Effector memory CD4-positive, alpha-beta T cell (primary cell): Measurements from ENCODE around the gene SLC5A1.
A peak's percentile ranks its signal among the peaks of the same experiment; 100 is the strongest.
"Not testable (repeated sequence)": the region's sequence is repeated elsewhere in the genome, so short reads cannot be mapped to it uniquely, and the experiment has no call there.

Experiments
- DNase-seq, 3 donors: peaks; one replicate each; pipeline ENCODE4 v3.0.0-alpha.2; 2020
- H3K27ac ChIP-seq: 2 replicates; pipeline ENCODE4 v1.7.0; 2013; ENCODE audit warnings: mild to moderate bottlenecking, low read length, moderate library complexity; ENCODE audit not compliant: insufficient read depth, poor library complexity, severe bottlenecking
- H3K27me3 ChIP-seq: replicated peaks from 2 replicates; pipeline ENCODE4 v1.7.0; 2013; ENCODE audit warnings: mild to moderate bottlenecking, low read length; ENCODE audit not compliant: insufficient read depth, control insufficient read depth, poor library complexity, severe bottlenecking
- H3K36me3 ChIP-seq: 2 replicates; pipeline ENCODE4 v1.7.0; 2013; ENCODE audit warnings: mild to moderate bottlenecking, low read length, moderate library complexity; ENCODE audit not compliant: control insufficient read depth, insufficient read depth
- H3K4me1 ChIP-seq: 2 replicates; pipeline ENCODE4 v1.7.0; 2013; ENCODE audit warnings: low read length, mild to moderate bottlenecking; ENCODE audit not compliant: control insufficient read depth, insufficient read depth, poor library complexity, severe bottlenecking
- H3K4me3 ChIP-seq: 2 replicates; pipeline ENCODE4 v1.7.0; 2013; ENCODE audit warnings: low read length, low read depth, mild to moderate bottlenecking; ENCODE audit not compliant: insufficient read depth, poor library complexity, severe bottlenecking
- H3K9me3 ChIP-seq: 2 replicates; pipeline ENCODE4 v1.7.0; 2013; ENCODE audit warnings: mild to moderate bottlenecking, low read length, moderate library complexity; ENCODE audit not compliant: control insufficient read depth

SLC5A1 gene

DNA sequence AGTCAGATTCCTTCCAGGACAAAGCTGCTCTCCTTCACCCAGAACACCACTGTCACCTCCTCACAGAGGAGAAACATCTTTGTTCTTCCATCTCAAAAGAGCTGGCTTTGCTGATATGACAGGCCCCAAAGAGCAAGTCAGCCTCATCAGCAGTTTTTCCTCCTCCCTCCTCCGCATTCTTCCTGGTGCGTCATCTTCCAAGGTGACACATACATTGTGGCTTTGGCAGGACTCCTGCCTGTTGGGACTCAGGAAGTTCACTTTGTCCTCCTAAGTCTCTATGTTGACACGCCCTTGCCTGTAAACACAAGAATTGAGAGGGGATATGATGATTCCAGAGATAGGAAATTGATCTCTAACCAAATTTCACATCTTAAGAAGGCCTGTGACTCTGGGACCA lies 92.9 kb downstream of the SLC5A1 start:
- not testable (repeated sequence) for H3K4me3 ChIP-seq, H3K4me1 ChIP-seq, H3K27me3 ChIP-seq, H3K27ac ChIP-seq, H3K9me3 ChIP-seq, H3K36me3 ChIP-seq, DNase-seq

DNA sequence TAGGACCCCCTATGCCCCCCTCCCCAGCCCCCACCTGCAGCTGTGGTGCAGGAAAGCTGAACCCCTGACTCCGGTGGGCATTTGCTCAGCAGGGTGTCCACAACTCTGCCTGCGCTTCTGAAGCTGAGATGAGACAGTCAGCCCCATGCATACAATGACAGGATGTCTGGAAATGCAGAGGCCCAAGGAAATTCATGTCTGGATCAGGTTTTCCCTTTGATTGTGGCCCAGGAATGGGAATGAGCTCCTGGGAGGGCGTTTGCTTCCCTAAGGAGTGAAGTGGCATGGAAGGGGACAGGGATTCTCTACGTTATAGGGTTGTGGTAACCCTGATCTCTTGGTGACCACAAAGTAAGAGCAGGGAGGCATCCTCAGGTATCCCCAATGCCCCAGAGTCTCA lies 93.8 kb downstream of the SLC5A1 start:
- not testable (repeated sequence) for H3K9me3 ChIP-seq, H3K4me3 ChIP-seq, H3K4me1 ChIP-seq, H3K27me3 ChIP-seq, DNase-seq, H3K27ac ChIP-seq, H3K36me3 ChIP-seq

DNA sequence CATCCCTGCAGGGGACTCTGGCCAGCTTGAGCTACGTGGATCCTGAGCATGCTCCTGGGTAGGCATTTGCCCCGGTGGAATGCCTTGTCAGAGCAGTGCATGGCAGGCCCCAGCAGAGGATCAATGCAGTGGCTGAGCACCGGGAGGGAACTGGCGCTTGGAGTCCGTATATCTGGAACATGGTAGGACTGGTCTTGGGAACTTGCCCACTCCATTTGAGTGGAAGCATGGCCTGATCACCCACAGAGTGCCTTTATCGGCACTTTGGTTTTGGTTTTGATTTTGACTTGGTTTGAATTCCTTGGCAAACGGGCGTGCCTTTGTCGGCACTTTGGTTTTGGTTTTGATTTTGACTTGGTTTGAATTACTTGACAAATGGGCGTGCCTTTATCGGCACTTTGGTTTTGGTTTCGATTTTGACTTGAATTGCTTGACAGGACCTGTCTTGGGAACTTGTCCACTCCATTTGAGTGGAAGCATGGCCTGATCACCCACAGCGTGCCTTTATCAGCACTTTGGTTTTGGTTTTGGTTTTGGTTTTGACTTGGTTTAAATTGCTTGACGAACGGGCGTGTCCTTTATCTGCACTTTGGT lies 94.8 kb downstream of the SLC5A1 start:
- peaks cover 17% of the 10 kb centered on the region for H3K4me1 ChIP-seq
- not testable (repeated sequence) for H3K27me3 ChIP-seq, H3K36me3 ChIP-seq, H3K9me3 ChIP-seq
- peak overlapping the region; percentile 46 for H3K27ac ChIP-seq
- H3K4me3 ChIP-seq: peak overlapping the region; percentile 53
- peak; percentile 19 to 62 (median 29) for DNase-seq

DNA sequence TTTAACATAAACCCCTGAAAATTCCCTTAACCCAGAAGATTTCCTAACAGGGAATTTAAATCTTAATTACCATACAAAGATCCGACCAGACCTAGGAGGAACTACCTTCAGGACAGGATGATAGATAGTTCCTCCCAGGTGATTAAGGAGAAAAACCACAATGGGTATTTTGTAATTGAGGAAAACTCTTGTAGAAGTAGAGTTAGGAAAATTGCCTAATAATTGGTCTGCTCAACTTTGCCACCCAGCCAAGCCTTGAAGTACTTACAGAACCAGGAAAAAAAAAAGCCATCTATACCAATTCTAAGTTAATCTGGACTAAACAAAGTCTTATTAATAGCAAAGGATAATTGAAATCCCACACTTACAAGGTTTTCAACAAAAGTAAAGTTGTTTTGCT lies 95.5 kb downstream of the SLC5A1 start:
- peaks cover 20% of the 10 kb centered on the region for H3K4me1 ChIP-seq
- not testable (repeated sequence) for H3K27me3 ChIP-seq, H3K9me3 ChIP-seq, H3K27ac ChIP-seq, H3K4me3 ChIP-seq, H3K36me3 ChIP-seq, DNase-seq

DNA sequence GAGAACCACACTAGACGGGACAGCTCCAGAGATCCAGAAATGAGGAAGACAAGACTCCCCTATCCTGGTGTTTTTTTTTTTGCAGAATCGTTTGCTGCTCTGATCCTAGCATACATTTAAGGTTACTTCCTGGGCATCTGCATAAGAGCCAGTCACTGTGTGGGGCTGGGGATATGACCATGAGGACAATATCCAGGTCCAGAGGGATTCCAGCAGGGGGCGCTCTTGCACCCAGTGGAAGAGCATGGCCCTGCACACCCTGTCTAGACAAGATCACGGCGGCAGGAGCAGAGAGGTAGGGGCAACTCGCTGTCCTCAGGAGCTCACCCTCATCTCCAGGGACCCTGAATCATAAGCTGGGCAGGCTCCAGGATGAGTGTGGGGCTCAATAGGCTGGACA lies 97.6 kb downstream of the SLC5A1 start:
- H3K27me3 ChIP-seq, H3K4me3 ChIP-seq, H3K36me3 ChIP-seq, H3K27ac ChIP-seq, H3K9me3 ChIP-seq, DNase-seq: not testable (repeated sequence)
- peaks cover 29% of the 10 kb centered on the region for H3K4me1 ChIP-seq

DNA sequence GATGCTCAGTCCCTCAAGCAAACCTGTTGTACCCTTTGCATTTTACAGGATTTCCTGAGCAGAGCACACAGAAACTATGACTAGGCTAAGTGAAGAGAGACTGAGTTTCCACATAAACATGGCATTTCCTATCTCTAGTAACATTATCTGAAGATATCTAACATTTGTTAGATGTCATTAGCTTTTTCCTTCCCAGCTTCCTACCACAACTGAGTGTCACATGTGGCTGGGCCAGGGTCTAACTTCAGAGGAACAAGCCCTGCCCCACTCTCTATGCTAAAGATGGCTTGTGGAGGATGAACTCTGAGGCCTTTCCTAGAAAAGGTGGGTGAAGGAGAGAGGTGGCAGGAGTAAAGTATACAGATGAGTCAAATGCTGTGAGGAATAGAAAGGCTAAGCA lies 99.5 kb downstream of the SLC5A1 start:
- peaks cover 29% of the 10 kb centered on the region for H3K4me1 ChIP-seq
- DNase-seq: no peak
- H3K4me3 ChIP-seq: no peak overlapping the region
- peak overlapping the region; percentile 39 for H3K27ac ChIP-seq
- no peaks in the 10 kb centered on the region for H3K36me3 ChIP-seq
- no peaks in the 10 kb centered on the region for H3K9me3 ChIP-seq
- H3K27me3 ChIP-seq: no peaks in the 10 kb centered on the region

DNA sequence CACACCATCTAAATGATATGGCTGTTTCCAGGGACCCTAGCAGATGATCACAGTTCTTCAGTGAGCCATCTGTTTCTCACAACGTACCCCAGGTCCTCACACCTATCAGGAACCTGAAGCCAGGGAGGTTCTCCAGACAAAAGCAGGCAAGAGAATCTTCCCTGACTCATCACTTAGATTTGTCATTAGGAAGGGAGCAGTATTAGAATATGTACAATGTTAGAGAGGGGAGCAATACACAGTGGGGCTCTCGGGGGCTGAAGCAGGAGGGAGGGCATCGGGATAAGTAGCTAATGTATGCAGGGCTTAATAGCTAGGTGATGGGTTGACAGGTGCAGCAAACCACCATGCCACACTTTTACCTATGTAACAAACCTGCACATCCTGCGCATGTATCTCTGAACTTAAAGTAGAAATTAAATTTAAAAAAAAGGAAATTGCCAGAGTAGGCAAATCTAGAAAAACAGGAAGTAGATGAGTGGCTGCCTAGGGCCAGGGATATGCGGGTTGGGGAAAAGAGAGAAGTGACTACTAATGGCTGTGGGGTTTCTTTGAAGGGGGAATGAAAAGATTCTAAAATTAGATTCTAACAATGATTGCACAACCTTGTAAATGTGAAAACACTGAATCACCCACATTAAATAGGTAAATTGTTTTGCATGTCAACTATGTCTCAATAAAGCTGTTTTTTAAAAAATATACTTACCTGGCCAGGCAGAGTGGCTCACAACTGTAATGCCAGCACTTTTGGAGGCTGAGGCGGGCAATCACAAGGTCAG lies 101.6 kb downstream of the SLC5A1 start:
- H3K27ac ChIP-seq: no peak overlapping the region
- no peaks in the 10 kb centered on the region for H3K9me3 ChIP-seq
- no peak overlapping the region for H3K4me3 ChIP-seq
- H3K27me3 ChIP-seq: no peaks in the 10 kb centered on the region
- H3K36me3 ChIP-seq: no peaks in the 10 kb centered on the region
- peaks cover 29% of the 10 kb centered on the region for H3K4me1 ChIP-seq
- DNase-seq: no peak

DNA sequence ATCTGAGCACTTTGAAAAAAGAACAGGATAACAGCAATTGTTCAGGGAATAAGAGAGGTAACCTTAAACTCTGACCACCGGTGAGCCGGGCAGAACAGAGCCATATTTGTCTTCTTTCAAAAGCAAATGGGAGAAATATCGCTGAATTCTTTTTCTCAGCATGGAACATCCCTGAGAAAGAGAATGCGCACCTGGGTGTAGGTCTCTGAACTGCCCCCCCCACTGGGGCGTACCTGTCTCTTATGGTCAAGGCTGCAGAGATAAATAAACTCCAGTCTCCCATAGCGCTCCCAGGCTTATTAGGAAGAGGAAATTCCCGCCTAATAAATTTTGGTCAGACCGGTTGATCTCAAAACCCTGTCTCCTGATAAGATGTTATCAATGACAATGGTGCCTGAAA lies 104.1 kb downstream of the SLC5A1 start:
- not testable (repeated sequence) for H3K4me3 ChIP-seq, H3K27me3 ChIP-seq, H3K36me3 ChIP-seq, DNase-seq, H3K9me3 ChIP-seq, H3K27ac ChIP-seq
- peaks cover 19% of the 10 kb centered on the region for H3K4me1 ChIP-seq

DNA sequence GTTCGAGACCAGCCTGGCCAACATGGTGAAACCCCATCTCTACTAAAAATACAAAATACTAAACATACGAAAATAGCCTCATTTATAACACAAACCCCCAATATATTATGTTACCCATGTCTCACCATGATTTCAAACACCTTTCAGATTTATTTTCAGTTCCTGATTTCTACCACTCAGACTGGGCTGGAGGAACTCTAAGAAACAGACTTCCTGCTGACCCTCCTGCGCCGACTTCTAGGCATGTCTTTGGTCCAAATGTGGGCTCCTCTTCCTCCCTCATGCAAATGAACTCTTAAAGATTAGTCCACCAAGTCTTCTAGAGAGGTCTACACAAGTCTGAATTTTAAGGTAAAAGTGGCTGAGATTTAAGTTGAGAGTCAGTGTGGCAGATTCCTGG lies 105.3 kb downstream of the SLC5A1 start:
- DNase-seq, H3K36me3 ChIP-seq, H3K27me3 ChIP-seq, H3K9me3 ChIP-seq, H3K4me3 ChIP-seq, H3K27ac ChIP-seq: not testable (repeated sequence)
- peaks cover 13% of the 10 kb centered on the region for H3K4me1 ChIP-seq

DNA sequence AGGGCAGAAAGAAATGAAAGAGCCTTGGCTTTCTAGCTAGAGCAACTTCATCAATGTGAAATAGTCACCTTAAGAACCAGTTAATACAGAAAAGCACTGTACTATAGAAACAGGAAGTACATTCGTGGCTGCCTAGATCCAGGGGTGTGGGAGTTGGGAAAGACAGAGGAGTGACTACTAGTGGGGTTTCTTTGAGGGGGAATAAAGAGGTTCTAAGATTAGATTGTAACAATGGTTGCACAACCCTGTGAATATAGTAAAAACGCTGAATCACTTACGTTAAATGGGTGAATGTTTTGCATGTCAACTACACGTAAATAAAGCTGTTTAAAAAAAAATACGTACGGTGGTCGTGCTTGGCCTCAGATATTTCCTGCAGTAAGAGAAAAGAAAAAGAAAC lies 107.6 kb downstream of the SLC5A1 start:
- not testable (repeated sequence) for DNase-seq, H3K4me3 ChIP-seq, H3K27me3 ChIP-seq, H3K9me3 ChIP-seq, H3K4me1 ChIP-seq, H3K27ac ChIP-seq, H3K36me3 ChIP-seq
